H1 (cell line): Measurements from ENCODE around the gene NELL1. TPM values are rescaled to one million over a fixed set of nuclear protein-coding genes. Genes with fewer than 3 reads are reported as not detected.

ENCODE experiments used
- ASH2L ChIP-seq: fragments of 200-600, 300-600 bp; sonication (generic); IDR thresholded peaks from one replicate; pipeline ENCODE4 v1.7.1; 2017; ENCODE audit warnings: low read length
- CBX5 ChIP-seq: fragments of 300-800, 300-1000 bp; sonication (generic); IDR thresholded peaks from 2 replicates; pipeline ENCODE4 v1.7.1; 2016; ENCODE audit warnings: antibody characterized with exemption, low read length, low read depth
- CHD7 ChIP-seq: fragments of 300-600 bp; sonication (generic); IDR thresholded peaks from 2 replicates; pipeline ENCODE4 v1.7.1; 2012; ENCODE audit warnings: low read length, moderate library complexity, mild to moderate bottlenecking, inconsistent platforms; ENCODE audit not compliant: insufficient replicate concordance
- EGR1 ChIP-seq: IDR thresholded peaks from 2 replicates; pipeline ENCODE4 v1.6.1; 2011; ENCODE audit warnings: low read depth, low read length, borderline replicate concordance
- FOSL1 ChIP-seq: IDR thresholded peaks from 2 replicates; pipeline ENCODE4 v1.6.1; 2011; ENCODE audit warnings: mild to moderate bottlenecking, low read depth, low read length, moderate library complexity; ENCODE audit not compliant: insufficient read depth
- GTF2F1 ChIP-seq: IDR thresholded peaks from 2 replicates; pipeline ENCODE4 v1.6.1; 2012; ENCODE audit warnings: low read depth, low read length, improper control_type of control experiment, borderline replicate concordance
- RNF2 ChIP-seq: fragments of 200-900, 300-1000 bp; sonication (generic); IDR thresholded peaks from 2 replicates; pipeline ENCODE4 v1.7.1; 2016; ENCODE audit warnings: borderline replicate concordance, low read depth, mild to moderate bottlenecking, antibody characterized with exemption, low read length; ENCODE audit not compliant: poor library complexity, severe bottlenecking; ENCODE audit errors: missing control alignments
- SP4 ChIP-seq: IDR thresholded peaks from 2 replicates; pipeline ENCODE4 v1.6.1; 2012; ENCODE audit warnings: low read length, inconsistent platforms
- TBP ChIP-seq: IDR thresholded peaks from 2 replicates; pipeline ENCODE4 v1.6.1; 2011; ENCODE audit warnings: low read depth, low read length, improper control_type of control experiment
- polyA plus RNA-seq, 7 experiments: library from polyadenylated mRNA; depleted of rRNA in 3 of 7; stranded (reverse) in 5 of 7; unstranded in 2 of 7; fragments of >200 nt in 5 of 7; fragments of 200-250 nt in 2 of 7; gene quantifications; 1 replicate in 5 of 7; 2 replicates in 1 of 7; 4 replicates in 1 of 7; pipeline versions ENCODE4 v1.2.1 to v1.2.3, GENCODE V29; 2011 to 2013; ENCODE audit warnings: missing spikeins in 2 of 7, mixed read lengths in 2 of 7
- total RNA-seq: library from RNA; stranded (reverse); fragmentation: NEBNext Ultra II Directional; extraction: Animal tissue kit (Norgen Biotek cat#: 25700); gene quantifications from 2 replicates; pipeline ENCODE4 v1.2.1, GENCODE V29; 2021

NELL1 gene
- total and polyA plus RNA-seq, 2 of the 8 experiments (the other 6 are each of a cell fraction or from before 2014, with no cell fraction given): 0.21 TPM; not detected in 1

GRCh38 chr11:21026685-21027084, 357.3 kb downstream of the NELL1 start (continued):
- no peak for TF ChIP-seq CHD7
- no peak for TF ChIP-seq ASH2L
- no peak for TF ChIP-seq GTF2F1
- TF ChIP-seq TBP: no peak
- TF ChIP-seq CBX5: no peak
- no peak for TF ChIP-seq RNF2
- no peak for TF ChIP-seq SP4
- no peak for TF ChIP-seq EGR1
- TF ChIP-seq FOSL1: no peak
